ENCODE measurements around the gene SLC22A7. TPM values are rescaled to one million over a fixed set of nuclear protein-coding genes. Genes with fewer than 3 reads are reported as not detected.

SLC22A7 gene
- polyA plus RNA-seq, 10 donors = 0.05 to 0.45 (median 0.11) TPM; not detected in 7

GRCh38 chr6:43282636-43283513 is 15.2 kb upstream of the SLC22A7 start:
- no peak for DNase-seq

- no peak for DNase-seq
Measured at GRCh38 chr6:43283514-43283901, 14.6 kb upstream of the SLC22A7 start.

- no peak for DNase-seq
Measured at GRCh38 chr6:43283905-43284304, 14.2 kb upstream of the SLC22A7 start.

- DNase-seq = peak in 1 of 3 donors; percentile 66
Measured at GRCh38 chr6:43284991-43285781, 12.9 kb upstream of the SLC22A7 start.

DNA sequence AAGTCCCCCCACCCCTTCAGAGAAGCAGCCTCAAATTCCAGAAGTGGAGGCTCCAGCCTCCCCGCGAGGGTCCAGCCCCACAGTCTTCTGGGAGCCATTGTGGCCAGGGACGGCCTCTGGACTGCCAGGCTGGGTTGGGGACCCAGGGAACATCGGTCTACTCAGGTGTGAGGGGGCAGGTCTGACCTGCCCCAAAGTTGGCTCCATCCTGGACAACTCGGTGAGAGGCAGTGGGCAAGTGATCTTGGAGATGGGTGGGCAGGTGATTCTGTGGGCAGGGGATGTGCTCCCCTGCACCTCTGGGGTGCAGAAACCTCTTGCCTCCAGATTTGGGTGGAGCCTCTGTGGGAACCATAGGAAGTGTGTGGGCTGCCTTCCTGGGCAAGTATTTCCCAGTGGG is 12.2 kb upstream of the SLC22A7 start:
- no peak for DNase-seq

GRCh38 chr6:43286456-43286979 is 11.5 kb upstream of the SLC22A7 start:
- no peak for DNase-seq

GRCh38 chr6:43286980-43287716 is 10.9 kb upstream of the SLC22A7 start:
- DNase-seq = no peak

DNA sequence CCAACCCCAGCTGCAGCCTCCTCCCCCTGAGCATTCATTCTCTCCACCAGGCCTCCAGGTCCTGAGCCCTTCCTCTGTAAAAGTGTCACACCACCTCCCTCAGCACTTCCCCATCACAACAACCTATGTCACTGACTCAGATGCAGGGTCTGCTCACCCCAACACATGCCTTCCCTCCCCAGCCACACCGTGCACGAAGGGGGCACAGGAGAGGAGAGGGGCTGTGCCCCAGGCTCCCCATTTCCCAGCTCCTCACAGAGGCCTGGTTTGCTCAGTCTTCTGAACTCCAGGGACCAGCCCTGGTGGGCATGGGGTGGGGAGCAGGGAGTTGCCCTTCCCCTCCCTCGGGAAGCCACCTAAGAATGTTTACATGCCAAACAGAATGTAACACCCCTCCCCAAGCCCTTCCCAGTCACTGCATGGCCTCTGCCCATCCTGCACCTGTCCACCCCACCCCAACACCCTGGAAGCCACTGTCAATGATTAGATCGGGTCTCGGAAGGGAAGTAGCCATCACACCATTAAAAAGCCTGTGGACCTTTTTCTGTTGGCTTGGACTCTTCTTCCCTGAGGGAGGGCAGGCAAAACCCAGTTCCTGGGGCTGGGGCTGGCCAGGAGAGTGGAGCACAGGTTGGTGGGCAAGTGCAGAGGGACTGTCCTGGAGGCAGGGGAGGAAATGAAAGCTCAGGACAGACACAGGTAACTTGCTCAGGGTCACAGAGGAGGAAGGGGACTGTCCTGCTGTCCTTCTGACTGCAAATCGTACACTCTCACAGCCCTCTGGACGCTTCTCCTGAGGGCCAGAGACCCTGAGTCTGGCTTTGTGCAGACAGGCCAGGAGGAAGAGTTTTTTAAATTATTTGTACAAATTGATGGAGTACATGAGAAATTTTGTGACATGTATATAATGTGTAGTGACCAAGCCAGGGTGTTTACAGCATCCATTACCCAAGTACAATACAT is 10.1 kb upstream of the SLC22A7 start:
- DNase-seq = no peak

- DNase-seq = no peak
Measured at GRCh38 chr6:43290339-43290904, 7.6 kb upstream of the SLC22A7 start.

DNA sequence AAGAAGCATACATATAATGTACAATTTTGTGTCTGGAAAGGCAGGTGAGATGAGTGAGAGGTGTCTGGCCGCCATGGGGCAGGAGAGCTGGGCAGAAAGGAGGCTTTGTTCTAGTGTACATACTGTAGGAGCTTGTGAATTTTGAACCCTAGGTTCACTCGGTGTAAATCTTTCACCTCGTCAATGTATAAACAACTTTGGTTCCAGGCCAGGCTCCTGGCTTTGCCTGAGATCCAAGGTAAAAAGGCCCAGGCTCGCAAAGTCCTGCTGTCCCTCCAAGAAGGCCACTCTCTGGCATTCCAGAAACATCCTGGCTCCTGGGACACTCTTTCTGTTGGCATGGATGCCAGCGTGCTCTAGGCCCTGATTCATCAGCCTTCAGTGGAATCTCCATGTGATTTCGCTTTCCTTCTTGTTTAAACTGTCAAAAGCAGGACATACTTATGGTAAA is 7.1 kb upstream of the SLC22A7 start:
- DNase-seq = no peak

- no peak for DNase-seq
Measured at GRCh38 chr6:43291708-43292107, 6.4 kb upstream of the SLC22A7 start.

GRCh38 chr6:43292341-43292740 is 5.7 kb upstream of the SLC22A7 start:
- no peak for DNase-seq

DNA sequence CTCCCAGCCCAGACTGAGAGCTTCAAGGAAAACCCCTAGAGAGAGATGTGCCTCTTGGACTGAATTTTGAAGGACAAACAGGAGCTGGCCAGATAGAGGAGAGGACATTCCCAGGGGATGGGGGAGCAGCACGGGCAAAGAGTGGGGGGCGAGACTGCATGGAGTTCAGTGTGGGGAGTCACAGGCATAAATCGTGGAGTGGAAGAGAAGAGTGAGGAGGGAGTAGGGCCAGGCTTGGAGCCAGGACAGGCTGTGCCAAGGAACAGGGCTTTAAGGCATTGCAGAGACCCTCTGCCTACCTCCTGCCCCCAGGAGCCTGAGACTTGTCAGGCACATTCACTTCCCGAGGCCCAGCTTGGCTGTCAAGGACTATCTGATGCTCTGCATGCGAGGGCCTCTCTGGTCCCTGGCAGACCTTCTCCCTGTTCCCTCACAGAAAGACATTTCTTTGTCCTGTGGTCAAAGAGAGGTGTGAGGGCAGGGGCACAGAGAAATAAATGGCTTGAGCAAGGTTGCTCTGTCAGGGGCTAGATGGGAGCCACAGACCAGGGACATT is 5.2 kb upstream of the SLC22A7 start:
- DNase-seq = no peak

DNA sequence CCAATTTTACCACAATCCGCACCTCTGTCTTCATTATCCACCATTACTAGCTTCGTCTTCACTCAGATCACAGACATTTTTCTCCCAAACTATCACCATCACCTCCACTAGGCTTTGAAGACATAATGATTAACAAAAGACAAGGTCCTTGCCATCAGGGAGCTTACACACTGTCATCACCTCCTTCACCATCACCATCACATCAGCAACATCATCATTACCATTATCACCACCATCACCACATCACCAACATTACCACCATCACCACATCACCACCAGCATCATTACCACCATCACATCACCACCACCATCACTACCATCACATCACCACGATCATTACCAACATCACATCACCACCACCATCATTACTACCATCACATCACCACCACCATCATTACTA is 4.4 kb upstream of the SLC22A7 start:
- no peak for DNase-seq

- no peak for DNase-seq
Measured at GRCh38 chr6:43294536-43294935, 3.5 kb upstream of the SLC22A7 start.

- no peak for DNase-seq
Measured at GRCh38 chr6:43295456-43295855, 2.6 kb upstream of the SLC22A7 start.

DNA sequence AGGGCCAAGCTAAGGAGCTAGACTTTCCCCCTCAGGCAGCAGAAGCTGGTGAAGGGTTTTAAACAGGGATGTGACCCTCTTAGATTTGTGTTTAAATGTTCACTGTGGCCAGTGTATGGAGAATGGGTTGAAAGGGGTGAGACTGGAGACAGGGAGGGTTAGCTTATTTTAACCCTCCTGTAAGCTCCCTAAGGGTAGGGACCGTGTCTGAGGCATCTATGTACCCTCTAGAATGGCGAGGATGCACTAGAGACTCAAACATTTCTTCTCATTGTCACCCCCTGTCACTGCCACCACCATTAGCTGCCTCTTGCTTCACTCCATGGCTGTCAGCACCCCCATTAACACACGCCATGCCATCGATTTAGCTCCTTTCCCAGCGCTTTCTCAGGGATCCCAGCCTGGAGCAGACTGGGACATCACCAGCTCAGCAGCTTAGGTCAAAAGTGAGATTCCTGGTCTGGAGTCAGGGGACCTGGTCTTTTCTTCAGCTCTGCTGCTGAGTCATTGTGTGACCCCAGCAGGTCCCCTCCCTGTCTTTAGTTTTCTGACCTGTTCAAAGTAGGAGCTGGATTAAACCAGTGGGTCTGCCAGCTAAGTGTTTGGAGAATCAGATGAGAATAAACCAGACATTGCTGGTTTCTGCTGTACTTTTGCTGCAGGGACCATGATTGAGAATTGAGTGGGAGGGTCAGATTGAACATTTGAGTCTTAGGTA is 1.1 kb upstream of the SLC22A7 start:
- no peak for DNase-seq

- DNase-seq = no peak
Measured at GRCh38 chr6:43298565-43299337, 691 bp downstream of the SLC22A7 start.

Measured in muscle of back (tissue), 11 donors.